Right cardiac atrium (tissue), 5 donors: ENCODE data around the gene CSH2. TPM values are rescaled to one million over a fixed set of nuclear protein-coding genes. Genes with fewer than 3 reads are reported as not detected.

Source experiments
- ATAC-seq, 2 donors: fragments of 200-7000 bp; cut with Tn5 transposase; one replicate each; pipeline versions ENCODE4 v1.8.0 to v1.9.1; 2020; ENCODE audit warnings: moderate library complexity in 2 of 2, mild to moderate bottlenecking in 1 of 2
- DNase-seq, 3 donors: peaks; one replicate each; pipeline ENCODE4 v3.0.0-alpha.2; 2020
- H3K27ac ChIP-seq: one replicate; pipeline ENCODE4 v1.5.1; 2013; ENCODE audit warnings: mild to moderate bottlenecking, low read length, control low read depth, moderate library complexity
- H3K27me3 ChIP-seq: one replicate; pipeline ENCODE4 v1.6.1; 2013; ENCODE audit not compliant: control insufficient read depth, insufficient read depth
- H3K4me1 ChIP-seq: one replicate; pipeline ENCODE4 v1.6.1; 2013; ENCODE audit warnings: low read length; ENCODE audit not compliant: control insufficient read depth, insufficient read depth
- H3K4me3 ChIP-seq: one replicate; pipeline ENCODE4 v1.5.1; 2013; ENCODE audit warnings: low read length, control low read depth
- H3K9me3 ChIP-seq: one replicate; pipeline ENCODE4 v1.6.1; 2013; ENCODE audit warnings: low read length; ENCODE audit not compliant: control insufficient read depth
- WGBS: extraction: QIAGEN DNeasy Blood & Tissue Kit; methylation state at CpG from one replicate; pipeline ENCODE4 v1.1.7; 2013; 5-methylcytosine and 5-hydroxymethylcytosine counted together
- intact Hi-C, 4 donors: fragments of 100-400 bp; cut with DNase I; formaldehyde crosslinking; loops; one replicate each; pipeline versions ENCODE4 v1.11.0 to v1.14.0; 2022 to 2023
- polyA plus RNA-seq: library from polyadenylated mRNA; stranded (reverse); fragments of 200-250 nt; gene quantifications from one replicate; pipeline ENCODE4 v1.2.3, GENCODE V29; 2013
- total RNA-seq, 4 donors: library from RNA; stranded (reverse); fragmentation: NEBNext Ultra II Directional; extraction: Animal tissue kit (Norgen Biotek cat#: 25700); gene quantifications; one replicate each; pipeline ENCODE4 v1.2.1, GENCODE V29; 2021
- donor health status: healthy with polysubstance abuse.
- donor health status: DM: no; HTN: yes; CAD: no.
- donor health status: DM: no; HTN: no; CAD: no.
- donor health status: DM: no; HTN: yes; CAD: no; lungs with severe emphysema.
- donor health status: DM: yes; HTN: yes; CAD: no.

The CSH2 gene
- total and polyA plus RNA-seq, 5 donors = not detected

- H3K9me3 ChIP-seq = no peaks in the 10 kb centered on the region
- DNase-seq (peak in 1 of 3 donors; percentile 20), ATAC-seq (no peak)
- intact Hi-C loops = no loop called here
- peaks cover 8% of the 10 kb centered on the region for H3K4me1 ChIP-seq
- no peak overlapping the region for H3K4me3 ChIP-seq
- H3K27me3 ChIP-seq = no peaks in the 10 kb centered on the region
- H3K27ac ChIP-seq = no peak overlapping the region
- 93% methylated on average over 9 of the region's 9 CpGs for WGBS
These were observed 49.1 kb downstream of the CSH2 start for GRCh38 chr17:63824362-63824761.

GRCh38 chr17:63823659-63824331 is 49.7 kb downstream of the CSH2 start:
- Histone ChIP-seq H3K27me3 (no peaks in the 10 kb centered on the region), H3K4me3 (no peak overlapping the region), H3K9me3 (no peaks in the 10 kb centered on the region), H3K4me1 (peaks cover 8% of the 10 kb centered on the region), H3K27ac (no peak overlapping the region)
- intact Hi-C loops = no loop called here
- ATAC-seq (no peak), DNase-seq (peak in 2 of 3 donors; percentile 26 to 45)
- WGBS = 91% methylated on average over 13 of the region's 13 CpGs

GRCh38 chr17:63822537-63822936 is 50.9 kb downstream of the CSH2 start:
- Histone ChIP-seq H3K9me3 (no peaks in the 10 kb centered on the region), H3K4me1 (peaks cover 8% of the 10 kb centered on the region), H3K27me3 (no peaks in the 10 kb centered on the region), H3K4me3 (no peak overlapping the region), H3K27ac (no peak overlapping the region)
- no peak for ATAC-seq
- DNase-seq = no peak
- intact Hi-C loops = no loop called here

Other genes with a start within 250 kb of the CSH2 start
- 10 to 100 TPM in 1 of 4 donors, 1 to 10 TPM in 3; 7.9 to 13.8 (median 8.2) TPM for gene LIMD2, start 173.6 kb downstream of the CSH2 start, total RNA-seq
- gene LIMD2, start 173.6 kb downstream of the CSH2 start, polyA plus RNA-seq = 8.7 TPM
- 10 to 100 TPM; 24.2 to 26.8 (median 25.3) TPM for gene STRADA, start 131.9 kb downstream of the CSH2 start, total RNA-seq
- gene STRADA, start 131.9 kb downstream of the CSH2 start, polyA plus RNA-seq = 22.0 TPM
- 100 to 1,000 TPM in 2 of 4 donors, 10 to 100 TPM in 2; 90.0 to 122 (median 99.9) TPM for gene CCDC47, start 100.1 kb downstream of the CSH2 start, total RNA-seq
- gene CCDC47, start 100.1 kb downstream of the CSH2 start, polyA plus RNA-seq = 65.9 TPM
- 10 to 100 TPM; 57.0 to 82.4 (median 69.6) TPM for gene DDX42, start 99.5 kb downstream of the CSH2 start, total RNA-seq
- gene DDX42, start 99.5 kb downstream of the CSH2 start, polyA plus RNA-seq = 46.9 TPM
- gene PSMC5, start 46.2 kb downstream of the CSH2 start, total RNA-seq = 100 to 1,000 TPM; 141 to 159 (median 147) TPM
- gene PSMC5, start 46.2 kb downstream of the CSH2 start, polyA plus RNA-seq = 175 TPM
- 10 to 100 TPM; 34.2 to 52.3 (median 38.2) TPM for gene FTSJ3, start 46.0 kb downstream of the CSH2 start, total RNA-seq
- 17.2 TPM for gene FTSJ3, start 46.0 kb downstream of the CSH2 start, polyA plus RNA-seq
- gene SMARCD2, start 31.0 kb downstream of the CSH2 start, total RNA-seq = 10 to 100 TPM; 35.7 to 46.4 (median 37.4) TPM
- gene SMARCD2, start 31.0 kb downstream of the CSH2 start, polyA plus RNA-seq = 27.9 TPM
- not detected for gene GH2, start 8.3 kb upstream of the CSH2 start, total RNA-seq
- not detected for gene GH2, start 8.3 kb upstream of the CSH2 start, polyA plus RNA-seq
- gene CSH1, start 22.9 kb upstream of the CSH2 start, total RNA-seq = not detected
- not detected for gene CSH1, start 22.9 kb upstream of the CSH2 start, polyA plus RNA-seq
- not detected for gene CSHL1, start 37.6 kb upstream of the CSH2 start, total RNA-seq
- not detected for gene CSHL1, start 37.6 kb upstream of the CSH2 start, polyA plus RNA-seq
- not detected for gene GH1, start 45.2 kb upstream of the CSH2 start, total RNA-seq
- gene GH1, start 45.2 kb upstream of the CSH2 start, polyA plus RNA-seq = not detected
- gene CD79B, start 58.7 kb upstream of the CSH2 start, total RNA-seq = 1 to 10 TPM; 1.1 to 2.5 (median 2.1) TPM
- gene CD79B, start 58.7 kb upstream of the CSH2 start, polyA plus RNA-seq = 2.7 TPM
- gene SCN4A, start 99.2 kb upstream of the CSH2 start, total RNA-seq = 1 to 10 TPM; 1.7 to 5.8 (median 3.0) TPM
- 1.6 TPM for gene SCN4A, start 99.2 kb upstream of the CSH2 start, polyA plus RNA-seq
- under 1 TPM in 3 of 4 donors, not detected in 1; 0.11 to 0.25 (median 0.15) TPM for gene PRR29, start 124.7 kb upstream of the CSH2 start, total RNA-seq
- gene PRR29, start 124.7 kb upstream of the CSH2 start, polyA plus RNA-seq = 0.45 TPM
- 10 to 100 TPM; 17.6 to 31.7 (median 26.3) TPM for gene ICAM2, start 147.0 kb upstream of the CSH2 start, total RNA-seq
- gene ICAM2, start 147.0 kb upstream of the CSH2 start, polyA plus RNA-seq = 50.3 TPM